H1 (cell line): ENCODE results near the gene RAB22A. TPM values are rescaled to one million over a fixed set of nuclear protein-coding genes. Genes with fewer than 3 reads are reported as not detected.
A peak's percentile ranks its signal among the peaks of the same experiment; 100 is the strongest.

ENCODE experiments used
- CTCF ChIA-PET: fragments of 300-600 bp; sonication (Branson Sonifier 250); formaldehyde crosslinking; loops from one replicate; lab custom pipeline; 2021; ENCODE audit not compliant: partially characterized antibody; lab: Charles Lee
- POLR2A ChIA-PET: fragments of 300-600 bp; sonication (Branson Sonifier 250); formaldehyde crosslinking; loops from one replicate; lab custom pipeline; 2021; ENCODE audit warnings: inconsistent platforms; ENCODE audit not compliant: partially characterized antibody; lab: Charles Lee
- DNase-seq, 2 experiments: peaks; one replicate each; pipeline versions ENCODE4 v3.0.0 to v3.0.0-alpha.2; 2010 to 2022; ENCODE audit warnings: low spot score in 2 of 2, low read depth in 1 of 2, mixed read lengths in 1 of 2
- FAIRE-seq: peaks from 2 replicates; lab custom pipeline; 2011; peaks lifted over from hg19 to GRCh38; lab: Jason Lieb, UNC
- H2AFZ ChIP-seq: 2 replicates; pipeline ENCODE4 v1.8.1; 2012; ENCODE audit warnings: low read length, inconsistent platforms
- H2AK5ac ChIP-seq: 2 replicates; pipeline ENCODE4 v1.6.1; 2013; ENCODE audit warnings: low read depth, low read length
- H2BK120ac ChIP-seq: replicated peaks from 2 replicates; pipeline ENCODE3; 2013; ENCODE audit warnings: low read depth, low read length, inconsistent platforms
- H2BK12ac ChIP-seq: 2 replicates; pipeline ENCODE4 v1.6.1; 2013; ENCODE audit warnings: low read depth, low read length
- H2BK15ac ChIP-seq: 2 replicates; pipeline ENCODE4 v1.6.1; 2013; ENCODE audit warnings: low read length
- H2BK20ac ChIP-seq: 2 replicates; pipeline ENCODE4 v1.6.1; 2013; ENCODE audit warnings: low read length
- H2BK5ac ChIP-seq: 2 replicates; pipeline ENCODE4 v1.6.1; 2013; ENCODE audit warnings: low read depth, low read length
- H3K14ac ChIP-seq: 2 replicates; pipeline ENCODE4 v1.6.1; 2013; ENCODE audit warnings: inconsistent platforms; ENCODE audit not compliant: insufficient read length
- H3K18ac ChIP-seq: 2 replicates; pipeline ENCODE4 v1.6.1; 2013; ENCODE audit warnings: low read length; ENCODE audit errors: extremely low read depth
- H3K23ac ChIP-seq: 2 replicates; pipeline ENCODE4 v1.6.1; 2013; ENCODE audit warnings: inconsistent platforms; ENCODE audit not compliant: insufficient read length
- H3K23me2 ChIP-seq: 2 replicates; pipeline ENCODE4 v1.6.1; 2013; ENCODE audit warnings: low read depth, low read length
- H3K27ac ChIP-seq: 2 replicates; pipeline ENCODE4 v1.6.1; 2011; ENCODE audit warnings: low read depth, low read length, inconsistent platforms
- H3K27me3 ChIP-seq, 4 experiments: replicated peaks in 1 of 4; 1 replicate in 1 of 4; 2 replicates in 3 of 4; pipeline versions ENCODE4 v1.6.1 to v1.8.1; 2011 to 2013; ENCODE audit warnings: low read length in 3 of 4, mild to moderate bottlenecking in 3 of 4, inconsistent platforms in 2 of 4, mixed read lengths in 2 of 4, moderate library complexity in 1 of 4; ENCODE audit not compliant: control insufficient read depth in 3 of 4, insufficient read depth in 3 of 4; ENCODE audit errors: extremely low read depth in 1 of 4
- H3K36me3 ChIP-seq, 4 experiments: 2 replicates each; pipeline versions ENCODE4 v1.6.1 to v1.8.1; 2011 to 2013; ENCODE audit warnings: mild to moderate bottlenecking in 4 of 4, low read length in 3 of 4, moderate library complexity in 2 of 4, control low read depth in 1 of 4, inconsistent platforms in 1 of 4; ENCODE audit not compliant: insufficient read depth in 4 of 4, control insufficient read depth in 2 of 4
- H3K4ac ChIP-seq: replicated peaks from 2 replicates; pipeline ENCODE3; 2013; ENCODE audit warnings: low read length, low read depth, mixed read lengths, inconsistent platforms; ENCODE audit not compliant: insufficient read length
- H3K4me1 ChIP-seq, 4 experiments: replicated peaks in 1 of 4; 1 replicate in 1 of 4; 2 replicates in 3 of 4; pipeline versions ENCODE4 v1.6.1 to v1.8.1; 2011 to 2013; ENCODE audit warnings: low read length in 3 of 4, inconsistent platforms in 2 of 4, mixed read lengths in 1 of 4; ENCODE audit not compliant: insufficient read depth in 4 of 4, control insufficient read depth in 3 of 4
- H3K4me2 ChIP-seq, 2 experiments: 2 replicates each; pipeline versions ENCODE4 v1.6.1 to v1.8.1; 2011 to 2013; ENCODE audit warnings: low read depth in 2 of 2, low read length in 2 of 2, control low read depth in 1 of 2, inconsistent platforms in 1 of 2, mild to moderate bottlenecking in 1 of 2; ENCODE audit not compliant: insufficient read depth in 1 of 2
- H3K4me3 ChIP-seq, 4 experiments: fragments of 200-600, 300-600 bp in 1 of 4; sonication (generic), shearing (Covaris generic), sonication (Bioruptor Twin) in 1 of 4; 2 replicates each; pipeline versions ENCODE4 v1.5.1 to v1.8.1; 2011 to 2016; ENCODE audit warnings: low read length in 4 of 4, low read depth in 3 of 4, control low read depth in 2 of 4, inconsistent platforms in 2 of 4, mild to moderate bottlenecking in 2 of 4, mixed read lengths in 1 of 4, moderate library complexity in 1 of 4; ENCODE audit not compliant: insufficient read depth in 2 of 4; ENCODE audit errors: extremely low read depth in 1 of 4
- H3K56ac ChIP-seq: replicated peaks from 2 replicates; pipeline ENCODE3; 2013; ENCODE audit warnings: low read depth, mild to moderate bottlenecking, mixed read lengths, low read length, inconsistent platforms; ENCODE audit not compliant: insufficient read length
- H3K79me1 ChIP-seq: 2 replicates; pipeline ENCODE4 v1.6.1; 2013; ENCODE audit warnings: low read depth, low read length, control low read depth
- H3K79me2 ChIP-seq, 2 experiments: 2 replicates each; pipeline versions ENCODE4 v1.6.1 to v1.8.1; 2012 to 2013; ENCODE audit warnings: low read length in 2 of 2, mild to moderate bottlenecking in 2 of 2, inconsistent platforms in 1 of 2; ENCODE audit not compliant: insufficient read depth in 2 of 2, control insufficient read depth in 1 of 2
- H3K9ac ChIP-seq, 4 experiments: replicated peaks in 1 of 4; 1 replicate in 1 of 4; 2 replicates in 3 of 4; pipeline versions ENCODE4 v1.6.1 to v1.8.1; 2011 to 2013; ENCODE audit warnings: low read depth in 3 of 4, low read length in 3 of 4, control low read depth in 2 of 4, mild to moderate bottlenecking in 2 of 4, moderate library complexity in 2 of 4, inconsistent platforms in 1 of 4; ENCODE audit errors: extremely low read depth in 1 of 4
- H3K9me3 ChIP-seq, 2 experiments: 2 replicates each; pipeline versions ENCODE4 v1.6.1 to v1.8.1; 2012 to 2013; ENCODE audit warnings: mild to moderate bottlenecking in 2 of 2, moderate library complexity in 2 of 2, control low read depth in 1 of 2, inconsistent platforms in 1 of 2, low read depth in 1 of 2, low read length in 1 of 2, mixed read lengths in 1 of 2; ENCODE audit not compliant: insufficient read depth in 2 of 2
- H4K20me1 ChIP-seq, 2 experiments: replicated peaks in 1 of 2; 2 replicates each; pipeline versions ENCODE3 to v1.8.1; 2011 to 2013; ENCODE audit warnings: inconsistent platforms in 2 of 2, low read length in 2 of 2, mild to moderate bottlenecking in 1 of 2; ENCODE audit not compliant: insufficient read depth in 2 of 2, control insufficient read depth in 1 of 2
- H4K5ac ChIP-seq: 2 replicates; pipeline ENCODE4 v1.6.1; 2013; ENCODE audit warnings: low read length, low read depth, mixed read lengths, inconsistent platforms; ENCODE audit not compliant: insufficient read length
- H4K8ac ChIP-seq: 2 replicates; pipeline ENCODE4 v1.8.0; 2013; ENCODE audit warnings: mild to moderate bottlenecking, moderate library complexity, low read length, inconsistent platforms; ENCODE audit not compliant: insufficient read depth; ENCODE audit errors: extremely low read depth
- H4K91ac ChIP-seq: replicated peaks from 2 replicates; pipeline ENCODE3; 2013; ENCODE audit warnings: low read length, mixed read lengths, inconsistent platforms; ENCODE audit not compliant: insufficient read length
- ASH2L ChIP-seq: fragments of 200-600, 300-600 bp; sonication (generic); IDR thresholded peaks from one replicate; pipeline ENCODE4 v1.7.1; 2017; ENCODE audit warnings: low read length
- BRCA1 ChIP-seq: IDR thresholded peaks from 2 replicates; pipeline ENCODE4 v1.6.1; 2012; ENCODE audit warnings: low read depth, low read length, improper control_type of control experiment
- CBX5 ChIP-seq: fragments of 300-800, 300-1000 bp; sonication (generic); IDR thresholded peaks from 2 replicates; pipeline ENCODE4 v1.7.1; 2016; ENCODE audit warnings: antibody characterized with exemption, low read length, low read depth
- GTF2F1 ChIP-seq: IDR thresholded peaks from 2 replicates; pipeline ENCODE4 v1.6.1; 2012; ENCODE audit warnings: low read depth, low read length, improper control_type of control experiment, borderline replicate concordance
- KDM4A ChIP-seq: IDR thresholded peaks from one replicate; pipeline ENCODE4 v1.7.1; 2012; ENCODE audit warnings: low read depth, mild to moderate bottlenecking, moderate library complexity, low read length, inconsistent platforms; ENCODE audit not compliant: severe bottlenecking
- NANOG ChIP-seq: IDR thresholded peaks from 2 replicates; pipeline ENCODE4 v1.6.1; 2011; ENCODE audit warnings: low read length, low read depth, mild to moderate bottlenecking, inconsistent platforms; ENCODE audit not compliant: insufficient read depth, poor library complexity, severe bottlenecking
- SIN3A ChIP-seq, 2 experiments: IDR thresholded peaks in 1 of 2; conservative IDR thresholded peaks in 1 of 2; 2 replicates each; pipeline ENCODE4 v1.6.1; 2011 to 2012; ENCODE audit warnings: low read length in 2 of 2, improper control_type of control experiment in 1 of 2, low read depth in 1 of 2, mild to moderate bottlenecking in 1 of 2
- SP1 ChIP-seq: IDR thresholded peaks from 2 replicates; pipeline ENCODE4 v1.6.1; 2011; ENCODE audit warnings: low read depth, low read length
- TBP ChIP-seq: IDR thresholded peaks from 2 replicates; pipeline ENCODE4 v1.6.1; 2011; ENCODE audit warnings: low read depth, low read length, improper control_type of control experiment
- TEAD4 ChIP-seq: IDR thresholded peaks from 2 replicates; pipeline ENCODE4 v1.6.1; 2012; ENCODE audit warnings: low read depth, low read length, inconsistent platforms, mixed read lengths
- WGBS, 2 experiments: shearing (Covaris generic) in 1 of 2; methylation state at CpG; one replicate each; pipeline versions ENCODE4 v1.1.6 to v1.1.7; 2013 to 2015; ENCODE audit warnings: low lambda C conversion rate in 2 of 2, mixed read lengths in 2 of 2, inconsistent platforms in 1 of 2, low coverage in 1 of 2, missing lambda C conversion rate in 1 of 2; ENCODE audit not compliant: insufficient replicate concordance in 2 of 2, insufficient coverage in 1 of 2, insufficient read length in 1 of 2; ENCODE audit errors: extremely low coverage in 1 of 2, missing lambda C conversion rate in 1 of 2; 5-methylcytosine and 5-hydroxymethylcytosine counted together
- polyA plus RNA-seq, 7 experiments: library from polyadenylated mRNA; depleted of rRNA in 3 of 7; stranded (reverse) in 5 of 7; unstranded in 2 of 7; fragments of >200 nt in 5 of 7; fragments of 200-250 nt in 2 of 7; gene quantifications; 1 replicate in 5 of 7; 2 replicates in 1 of 7; 4 replicates in 1 of 7; pipeline versions ENCODE4 v1.2.1 to v1.2.3, GENCODE V29; 2011 to 2013; ENCODE audit warnings: missing spikeins in 2 of 7, mixed read lengths in 2 of 7
- total RNA-seq: library from RNA; stranded (reverse); fragmentation: NEBNext Ultra II Directional; extraction: Animal tissue kit (Norgen Biotek cat#: 25700); gene quantifications from 2 replicates; pipeline ENCODE4 v1.2.1, GENCODE V29; 2021

The RAB22A gene
- total and polyA plus RNA-seq, 2 of the 8 experiments (the other 6 are each of a cell fraction or from before 2014, with no cell fraction given): 3.1 to 6.6 TPM

GRCh38 chr20:58294497-58295455, 14.7 kb upstream of the RAB22A start:
- POLR2A ChIA-PET: interaction anchor here (0.6 kb wide), 1 partner anchor 227 kb away, joined by 3 read pairs; no protein-coding TSS in a partner anchor
- DNase-seq: no peak
- peaks cover 0 to 26% of the 10 kb centered on the region in 2 experiments; a peak in 2 of 4 replicates for H3K79me2 ChIP-seq

More at GRCh38 chr20:58294497-58295455, 14.7 kb upstream of the RAB22A start:
- Histone ChIP-seq H3K4me1 (peaks cover 0 to 4% (median 2%) of the 10 kb centered on the region in 4 experiments; a peak in 3 of 7 replicates), H3K4ac (no peak overlapping the region), H3K9ac (peak overlapping the region in 1 of 4 experiments; percentile 37; a peak in 2 of 7 replicates), H2AFZ (no peak overlapping the region), H4K91ac (no peak overlapping the region), H3K18ac (no peak overlapping the region), H3K36me3 (no peaks in the 10 kb centered on the region), H2AK5ac (no peak overlapping the region), H3K23ac (no peak overlapping the region), H2BK5ac (peak overlapping the region; percentile 19; the same call in 1 of the 2 replicates), H2BK12ac (no peak overlapping the region), H4K20me1 (peaks cover 0 to 3% of the 10 kb centered on the region in 2 experiments), H2BK20ac (0 out of 2 replicates have a peak overlapping the region, but pooled peaks have one; percentile 10), H3K4me3 (no peak overlapping the region), H2BK15ac (no peak overlapping the region), H4K8ac (no peak overlapping the region), H3K4me2 (no peak overlapping the region; a peak in 2 of 4 replicates), H3K27me3 (no peaks in the 10 kb centered on the region), H3K14ac (no peak overlapping the region), H3K27ac (no peak overlapping the region), H3K9me3 (no peaks in the 10 kb centered on the region), H3K79me1 (no peaks in the 10 kb centered on the region; the same call in 1 of the 2 replicates), H2BK120ac (no peak overlapping the region), H3K56ac (no peak overlapping the region), H3K23me2 (no peaks in the 10 kb centered on the region), H4K5ac (no peak overlapping the region)
- no peak for FAIRE-seq
- TF ChIP-seq SIN3A (conservative IDR thresholded peaks at IDR 0.05 in 1 of 2, IDR thresholded peaks at IDR 0.05 in 1 of 2; ENCODE audit: low read depth in 1 of 2, low read length in 2 of 2) (no peak), CBX5 (no peak), TEAD4 (no peak), NANOG (no peak), TBP (no peak), KDM4A (no peak), BRCA1 (no peak), GTF2F1 (no peak), SP1 (no peak), ASH2L (no peak)
- WGBS, 2 experiments: 77% methylated on average over 13 of the region's 13 CpGs; no CpG with 5 or more reads in 1 of the 2 experiments
- CTCF ChIA-PET: interaction anchor here (1.2 to 1.7 kb wide), 2 partner anchors 9 to 47 kb away, joined by 4 to 6 read pairs; no protein-coding TSS in a partner anchor
